CD1c-positive myeloid dendritic cell (primary cell): ENCODE measurements around the gene GTF3C5.
A peak's percentile ranks its signal among the peaks of the same experiment; 100 is the strongest.
"Not testable (repeated sequence)": the region's sequence is repeated elsewhere in the genome, so short reads cannot be mapped to it uniquely, and the experiment has no call there.

ENCODE experiments used
- DNase-seq: peaks from one replicate; pipeline ENCODE4 v3.0.0-alpha.2; 2016; ENCODE audit errors: extremely low spot score

The GTF3C5 gene

GRCh38 chr9:132995879-132996278 lies 34.9 kb upstream of the GTF3C5 start:
- DNase-seq = peak; percentile 25

- no peak for DNase-seq
Measured at GRCh38 chr9:132996526-132996925, 34.3 kb upstream of the GTF3C5 start.

- DNase-seq = no peak
Measured at GRCh38 chr9:132997591-132997990, 33.2 kb upstream of the GTF3C5 start.

GRCh38 chr9:132998221-132998620 lies 32.6 kb upstream of the GTF3C5 start:
- DNase-seq = not testable (repeated sequence)

GRCh38 chr9:132998831-132999635 lies 31.8 kb upstream of the GTF3C5 start:
- no peak for DNase-seq

GRCh38 chr9:133002147-133003070 lies 28.4 kb upstream of the GTF3C5 start:
- DNase-seq = no peak

- DNase-seq = no peak
Measured at GRCh38 chr9:133003071-133003461, 27.7 kb upstream of the GTF3C5 start.

- no peak for DNase-seq
Measured at GRCh38 chr9:133003671-133004090, 27.1 kb upstream of the GTF3C5 start.

- peak; percentile 52 for DNase-seq
Measured at GRCh38 chr9:133004091-133004998, 26.5 kb upstream of the GTF3C5 start.

GRCh38 chr9:133004999-133005760 lies 25.6 kb upstream of the GTF3C5 start:
- no peak for DNase-seq

- DNase-seq = no peak
Measured at GRCh38 chr9:133005957-133006356, 24.8 kb upstream of the GTF3C5 start.

GRCh38 chr9:133006731-133007352 lies 24.0 kb upstream of the GTF3C5 start:
- DNase-seq = no peak

GRCh38 chr9:133008406-133008805 lies 22.4 kb upstream of the GTF3C5 start:
- DNase-seq = no peak

- DNase-seq = peak; percentile 21
Measured at GRCh38 chr9:133008824-133009223, 22.0 kb upstream of the GTF3C5 start.

- DNase-seq = no peak
Measured at GRCh38 chr9:133009906-133010582, 20.8 kb upstream of the GTF3C5 start.

GRCh38 chr9:133014696-133015095 lies 16.1 kb upstream of the GTF3C5 start:
- no peak for DNase-seq

GRCh38 chr9:133023117-133023890 lies 7.5 kb upstream of the GTF3C5 start:
- DNase-seq = peak; percentile 53

- no peak for DNase-seq
Measured at GRCh38 chr9:133026426-133026825, 4.4 kb upstream of the GTF3C5 start.

- no peak for DNase-seq
Measured at GRCh38 chr9:133027134-133027533, 3.7 kb upstream of the GTF3C5 start.
